Mucosa of descending colon (tissue), 3 donors: Measurements from ENCODE around the gene ISOC2. TPM values are rescaled to one million over a fixed set of nuclear protein-coding genes. Genes with fewer than 3 reads are reported as not detected.

Experiments
- ATAC-seq: fragments of 200-7000 bp; cut with Tn5 transposase; one replicate; pipeline ENCODE4 v1.9.1; 2020; ENCODE audit warnings: mild to moderate bottlenecking, moderate library complexity
- DNase-seq, 3 donors: peaks; one replicate each; pipeline ENCODE4 v3.0.0-alpha.2; 2020
- H3K36me3 ChIP-seq: fragments of 200-600 bp; one replicate; pipeline ENCODE4 v1.8.0; 2021; ENCODE audit warnings: low read depth, mild to moderate bottlenecking
- H3K4me1 ChIP-seq: fragments of 200-600 bp; one replicate; pipeline ENCODE4 v1.8.0; 2021; ENCODE audit warnings: low read depth, mild to moderate bottlenecking
- H3K4me3 ChIP-seq: fragments of 200-600 bp; one replicate; pipeline ENCODE4 v1.8.0; 2021; ENCODE audit warnings: mild to moderate bottlenecking
- H3K9me3 ChIP-seq: fragments of 200-600 bp; one replicate; pipeline ENCODE4 v1.8.0; 2021; ENCODE audit warnings: mild to moderate bottlenecking
- intact Hi-C, 2 donors: fragments of 100-400 bp; cut with DNase I in 1 of 2; cut with micrococcal nuclease in 1 of 2; formaldehyde crosslinking; loops; one replicate each; pipeline versions ENCODE4 v1.11.0 to v1.11.1; 2022; cut with DNase I, micrococcal nuclease
- total RNA-seq, 3 donors: library from RNA; stranded (reverse); fragmentation: NEBNext Ultra II Directional in 2 of 3; extraction: Animal tissue kit (Norgen Biotek cat#: 25700) in 2 of 3; gene quantifications; one replicate each; pipeline versions ENCODE4 v1.2.1 to v1.2.4, GENCODE V29; 2021 to 2023
- TF ChIP-seq, protein P1 (sequence below): fragments of 200-600 bp; IDR thresholded peaks from one replicate; pipeline ENCODE4 v1.8.0; 2022; ENCODE audit warnings: antibody characterized with exemption, mild to moderate bottlenecking
- donor health status: DM: no; HTN: no; CAD: no; lungs with moderate emphysema.
- donor health status: DM: no; HTN: no; CAD: no.
- donor health status: DM: no; HTN: yes; CAD: no.

ISOC2 gene
- total RNA-seq, 3 donors from 2014 or later, result 65.8 to 88.4 (median 86.9) TPM

DNA sequence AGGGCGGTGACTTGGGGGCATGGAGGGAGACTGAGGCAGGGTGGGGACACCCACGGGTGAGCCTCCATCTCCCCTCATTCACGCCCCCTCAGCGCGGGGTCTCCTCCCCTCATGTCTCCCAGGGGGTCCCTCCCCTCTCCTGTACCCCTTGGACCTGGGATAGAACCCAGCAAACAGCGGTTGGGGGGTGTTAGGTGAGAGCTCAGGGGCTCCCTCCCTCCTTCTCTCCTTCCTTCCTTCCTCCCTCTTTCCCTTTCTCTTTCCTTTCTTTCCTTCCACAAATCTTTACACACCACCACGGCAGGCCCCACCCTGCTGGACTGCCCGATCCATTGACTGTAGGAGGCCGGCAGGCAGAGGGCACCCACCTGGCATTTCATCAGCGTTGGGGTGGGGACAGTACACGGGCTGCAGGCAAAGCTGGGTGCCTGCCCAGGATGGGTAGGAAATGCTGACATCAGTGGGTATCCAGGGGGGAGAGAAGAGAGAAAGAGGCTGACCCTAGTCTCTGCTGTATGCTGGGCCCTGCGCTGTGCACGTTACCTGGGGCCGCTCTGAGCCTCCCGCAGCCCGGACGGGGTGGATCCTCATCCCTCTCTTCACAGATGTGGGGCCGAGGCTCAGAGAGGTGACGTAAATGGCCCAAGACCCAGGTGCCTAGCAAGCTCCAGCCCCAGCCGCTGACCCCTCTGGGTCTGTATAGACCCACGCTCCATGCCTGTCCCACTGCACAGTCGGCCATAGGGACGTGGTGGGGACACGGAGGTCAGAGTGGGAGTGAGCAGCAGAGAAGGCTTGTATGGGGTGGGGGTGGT lies 30.3 kb upstream of the ISOC2 start:
- TF ChIP-seq, protein P1, sequence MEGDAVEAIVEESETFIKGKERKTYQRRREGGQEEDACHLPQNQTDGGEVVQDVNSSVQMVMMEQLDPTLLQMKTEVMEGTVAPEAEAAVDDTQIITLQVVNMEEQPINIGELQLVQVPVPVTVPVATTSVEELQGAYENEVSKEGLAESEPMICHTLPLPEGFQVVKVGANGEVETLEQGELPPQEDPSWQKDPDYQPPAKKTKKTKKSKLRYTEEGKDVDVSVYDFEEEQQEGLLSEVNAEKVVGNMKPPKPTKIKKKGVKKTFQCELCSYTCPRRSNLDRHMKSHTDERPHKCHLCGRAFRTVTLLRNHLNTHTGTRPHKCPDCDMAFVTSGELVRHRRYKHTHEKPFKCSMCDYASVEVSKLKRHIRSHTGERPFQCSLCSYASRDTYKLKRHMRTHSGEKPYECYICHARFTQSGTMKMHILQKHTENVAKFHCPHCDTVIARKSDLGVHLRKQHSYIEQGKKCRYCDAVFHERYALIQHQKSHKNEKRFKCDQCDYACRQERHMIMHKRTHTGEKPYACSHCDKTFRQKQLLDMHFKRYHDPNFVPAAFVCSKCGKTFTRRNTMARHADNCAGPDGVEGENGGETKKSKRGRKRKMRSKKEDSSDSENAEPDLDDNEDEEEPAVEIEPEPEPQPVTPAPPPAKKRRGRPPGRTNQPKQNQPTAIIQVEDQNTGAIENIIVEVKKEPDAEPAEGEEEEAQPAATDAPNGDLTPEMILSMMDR, result no peak
- H3K4me3 ChIP-seq, result no peak overlapping the region
- no peaks in the 10 kb centered on the region for H3K9me3 ChIP-seq
- intact Hi-C loops, result no loop called here
- DNase-seq, result no peak
- no peaks in the 10 kb centered on the region for H3K36me3 ChIP-seq
- no peaks in the 10 kb centered on the region for H3K4me1 ChIP-seq
- no peak for ATAC-seq

DNA sequence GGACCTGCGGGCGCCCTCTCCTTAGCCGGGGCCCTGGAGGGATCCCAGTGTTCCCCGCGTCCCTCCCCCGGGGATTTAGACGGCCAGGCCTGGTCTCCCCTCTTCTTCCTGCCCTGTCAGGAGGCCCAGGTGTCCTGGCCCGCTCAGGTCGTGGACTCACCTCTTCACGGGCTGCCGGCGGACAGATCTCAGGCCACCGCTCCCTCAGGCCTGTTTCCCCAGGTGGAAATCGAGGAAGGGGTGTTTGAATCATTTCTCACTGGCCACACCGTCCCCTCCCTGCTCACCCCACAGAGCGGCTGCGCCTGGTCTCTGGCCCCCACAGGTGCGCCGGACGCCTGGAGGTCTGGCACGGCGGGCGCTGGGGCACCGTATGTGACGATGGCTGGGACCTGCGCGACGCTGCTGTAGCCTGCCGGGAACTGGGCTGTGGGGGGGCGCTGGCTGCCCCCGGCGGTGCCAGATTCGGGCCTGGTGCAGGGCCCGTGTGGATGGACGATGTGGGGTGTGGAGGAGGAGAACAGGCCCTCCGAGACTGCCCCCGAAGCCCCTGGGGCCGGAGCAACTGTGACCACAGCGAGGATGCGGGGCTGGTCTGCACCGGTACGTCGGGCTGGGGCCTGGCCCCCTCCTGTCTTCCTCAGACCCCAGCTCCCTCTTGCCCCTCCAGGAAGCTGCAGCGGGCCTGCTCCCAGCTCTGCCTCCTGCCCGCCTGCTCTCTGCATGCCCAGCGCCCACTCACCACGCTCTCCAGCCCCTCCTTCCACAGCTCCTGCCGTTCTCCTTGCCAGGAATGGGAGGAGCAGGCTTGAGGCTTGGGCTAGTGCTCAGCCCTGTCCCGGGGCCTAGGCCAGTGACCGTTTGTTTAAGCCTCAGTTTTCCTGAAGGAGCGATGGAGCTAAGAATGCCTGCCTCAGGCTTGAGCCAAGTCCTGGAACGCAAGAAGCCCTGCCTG lies 29.3 kb upstream of the ISOC2 start:
- TF ChIP-seq, protein P1, result no peak
- Histone ChIP-seq H3K4me1 (peaks cover 4% of the 10 kb centered on the region), H3K4me3 (no peak overlapping the region), H3K36me3 (no peaks in the 10 kb centered on the region), H3K9me3 (no peaks in the 10 kb centered on the region)
- intact Hi-C loops, result no loop called here
- DNase-seq, result peak in 1 of 3 donors; percentile 48
- no peak for ATAC-seq

- ATAC-seq, result no peak
- TF ChIP-seq, protein P1, result no peak
- Histone ChIP-seq H3K4me3 (no peak overlapping the region), H3K36me3 (no peaks in the 10 kb centered on the region), H3K9me3 (no peaks in the 10 kb centered on the region), H3K4me1 (peaks cover 5% of the 10 kb centered on the region)
- intact Hi-C loops, result no loop called here
- peak in 1 of 3 donors; percentile 53 for DNase-seq
These were observed 28.5 kb upstream of the ISOC2 start for GRCh38 chr19:55489711-55490477.

DNA sequence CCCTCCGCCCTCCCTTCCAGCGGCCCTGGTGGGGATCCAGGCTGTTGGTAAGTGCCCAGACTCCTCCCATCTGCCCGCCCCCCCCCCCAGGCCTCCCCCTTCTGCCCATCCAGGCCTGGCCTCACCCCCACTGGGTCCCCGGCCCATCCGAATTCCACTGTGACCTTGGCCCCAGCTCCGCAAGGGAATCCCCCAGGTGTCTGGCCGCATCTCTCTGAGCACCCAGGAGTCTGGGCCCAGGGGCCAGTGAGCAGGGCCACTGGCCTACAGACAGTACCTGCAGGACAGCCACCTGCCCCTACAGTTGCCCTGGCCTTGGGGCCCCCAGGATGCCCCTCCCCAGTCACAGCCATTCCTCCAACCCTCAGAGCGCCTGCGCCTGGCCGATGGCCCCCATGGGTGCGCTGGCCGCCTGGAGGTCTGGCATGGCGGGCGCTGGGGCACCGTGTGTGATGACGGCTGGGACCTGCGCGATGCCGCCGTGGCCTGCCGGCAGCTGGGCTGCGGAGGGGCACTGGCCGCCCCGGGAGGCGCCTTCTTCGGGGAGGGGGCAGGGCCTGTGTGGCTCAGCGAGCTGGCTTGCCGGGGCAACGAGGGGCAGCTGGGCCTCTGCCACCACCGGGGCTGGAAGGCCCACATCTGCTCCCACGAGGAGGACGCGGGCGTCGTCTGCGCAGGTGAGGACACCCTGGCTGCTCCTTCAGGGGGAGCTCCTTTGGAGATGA lies 27.7 kb upstream of the ISOC2 start:
- H3K4me1 ChIP-seq, result peaks cover 12% of the 10 kb centered on the region
- DNase-seq (peak in 1 of 3 donors; percentile 50), ATAC-seq (no peak)
- H3K9me3 ChIP-seq, result no peaks in the 10 kb centered on the region
- TF ChIP-seq, protein P1, result no peak
- intact Hi-C loops, result no loop called here
- H3K36me3 ChIP-seq, result no peaks in the 10 kb centered on the region
- no peak overlapping the region for H3K4me3 ChIP-seq
